Activated CD4-positive, alpha-beta T cell treated with anti-CD3 and anti-CD28 coated beads, Interleukin-2, amount 50 U/mL, for 4 hours (primary cell): ENCODE measurements around the gene HRK.

Experiments used
- DNase-seq, 2 experiments: peaks; one replicate each; pipeline ENCODE4 v3.0.0-alpha.2; 2020

HRK gene

DNA sequence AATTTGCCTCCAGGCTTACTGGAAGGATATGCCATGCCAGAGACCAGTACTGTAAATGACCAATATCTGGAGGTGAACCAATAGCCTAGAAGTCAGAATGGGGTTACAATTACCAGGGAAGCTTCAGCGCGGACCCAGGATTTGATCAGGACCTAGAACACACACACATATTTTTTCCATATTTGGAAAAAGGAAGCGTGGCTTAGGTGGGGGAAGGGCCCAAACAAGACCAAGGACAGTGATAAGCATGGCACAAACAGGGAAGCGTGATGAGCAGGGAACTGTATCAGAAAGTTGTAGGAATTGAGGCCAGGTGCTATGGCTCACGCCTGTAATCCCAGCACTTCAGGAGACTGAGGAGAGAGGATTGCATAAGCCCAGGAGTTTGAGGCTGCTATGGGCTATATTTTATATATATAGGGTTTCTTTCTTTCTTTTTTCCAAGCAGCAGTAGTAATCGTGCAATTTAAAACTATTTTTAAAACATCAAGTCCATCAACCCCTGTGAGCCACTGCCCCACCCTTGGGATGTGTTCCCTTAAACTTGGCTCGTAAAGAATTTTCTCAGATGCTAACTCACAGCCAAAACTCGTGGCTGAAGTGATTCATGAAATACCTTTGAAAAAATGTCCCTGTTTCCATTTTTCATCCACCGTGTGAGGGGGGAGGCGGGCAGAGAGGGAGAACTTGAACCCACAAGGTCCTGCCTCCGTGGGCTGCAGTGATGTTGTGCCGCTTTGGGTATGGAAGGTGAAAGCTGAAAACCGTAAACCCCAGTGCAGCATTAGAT is 16.7 kb downstream of the HRK start:
- DNase-seq: no peak

- DNase-seq: no peak
Measured at GRCh38 chr12:116863275-116863767, 17.9 kb downstream of the HRK start.

DNA sequence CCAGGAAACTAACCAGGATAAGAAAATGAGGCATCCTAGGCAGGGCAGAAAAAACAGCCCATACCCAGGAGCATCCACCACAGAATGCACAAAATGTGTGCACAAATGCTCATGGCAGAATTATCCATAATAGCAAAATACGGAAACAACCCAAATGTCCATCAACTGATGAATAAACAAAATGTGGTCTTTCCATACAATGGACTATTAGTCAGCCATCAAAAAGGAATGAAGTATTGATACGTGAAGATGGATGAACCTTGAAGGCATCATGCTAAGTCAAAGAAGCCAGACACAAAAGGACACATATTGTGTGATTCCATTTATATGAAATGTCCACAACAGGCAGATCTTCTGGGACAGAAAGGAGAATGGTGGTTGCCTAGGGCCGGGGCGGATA is 19.1 kb downstream of the HRK start:
- no peak for DNase-seq

DNA sequence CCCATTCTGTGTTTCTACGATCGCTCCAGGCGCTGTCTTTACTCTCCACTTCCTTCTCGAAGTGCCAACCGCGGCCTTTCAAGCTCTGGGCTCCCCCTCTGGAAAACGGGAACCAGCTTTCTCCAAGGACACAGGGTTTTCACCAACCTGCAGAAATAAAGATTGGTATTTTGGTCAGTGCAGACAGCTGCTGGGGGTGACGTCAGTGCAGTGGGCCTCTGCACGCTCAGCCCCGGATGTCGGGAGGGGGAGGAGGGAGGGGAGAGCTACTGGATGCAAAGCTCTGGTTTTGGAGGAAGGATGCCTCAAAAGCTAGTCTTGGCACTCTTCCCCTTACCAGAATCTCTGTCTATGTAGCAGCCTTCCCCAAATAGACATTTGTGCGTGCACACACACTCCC is 19.9 kb downstream of the HRK start:
- no peak for DNase-seq

DNA sequence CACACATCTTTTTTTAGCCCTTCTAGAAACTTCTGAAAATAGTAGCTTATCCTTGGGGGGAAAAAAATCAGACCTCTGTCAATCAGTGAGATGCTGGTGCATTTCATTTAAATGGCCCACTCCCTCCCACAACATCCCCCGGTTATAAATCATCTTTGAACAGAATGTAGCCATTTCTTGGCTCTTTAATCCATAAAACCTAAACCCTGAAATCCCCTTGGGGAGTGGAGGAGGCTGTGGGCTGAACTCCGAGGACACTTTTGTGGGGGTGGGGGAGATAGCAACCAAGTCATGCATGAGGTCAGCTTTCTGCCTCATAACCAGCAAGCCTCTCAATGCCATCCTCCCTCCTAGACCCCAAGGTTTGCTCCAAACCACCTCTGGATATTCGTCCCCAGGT is 21.0 kb downstream of the HRK start:
- no peak for DNase-seq

DNA sequence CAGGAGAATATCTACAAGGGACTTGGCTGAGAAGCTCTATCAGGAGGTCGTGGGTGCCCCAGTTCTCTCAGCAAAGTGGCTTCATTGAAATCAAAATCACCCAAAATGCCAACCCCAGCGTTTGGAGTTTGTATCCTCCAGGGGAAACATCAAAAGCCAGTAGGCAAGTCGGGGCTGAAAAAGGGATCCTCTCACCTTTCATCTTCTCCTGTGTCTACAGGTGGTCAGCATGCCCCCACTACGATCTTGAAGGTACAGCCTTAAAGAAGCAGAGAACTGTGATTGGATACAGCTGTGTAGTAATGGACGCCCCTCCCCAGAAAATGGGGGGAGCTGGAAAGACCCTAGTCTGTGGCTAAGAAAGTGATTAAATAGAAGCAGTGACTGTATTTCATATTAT is 22.2 kb downstream of the HRK start:
- no peak for DNase-seq

DNA sequence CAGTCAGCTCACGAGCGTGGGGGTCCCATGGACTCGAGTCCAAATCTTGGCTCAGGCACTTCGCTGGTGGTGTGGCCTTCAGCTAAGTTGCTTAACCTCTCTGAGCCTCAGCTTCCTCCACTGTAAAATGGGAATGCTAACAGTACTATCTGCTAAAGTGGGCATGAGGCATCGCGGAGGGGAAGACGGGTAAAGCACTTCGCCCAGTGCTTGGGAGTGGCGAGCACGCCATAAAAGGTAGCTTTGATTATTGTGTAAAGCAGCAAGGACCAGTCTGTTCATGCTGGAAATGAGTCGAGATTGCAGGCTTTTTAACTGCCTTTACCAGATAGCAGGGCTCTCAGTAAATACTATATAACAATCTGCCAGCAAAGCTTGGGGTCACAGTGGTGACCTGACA is 24.5 kb downstream of the HRK start:
- no peak for DNase-seq

GRCh38 chr12:116855744-116856470 is 25.3 kb downstream of the HRK start:
- DNase-seq: no peak

GRCh38 chr12:116853507-116853906 is 27.7 kb downstream of the HRK start:
- no peak for DNase-seq

GRCh38 chr12:116852303-116852702 is 28.9 kb downstream of the HRK start:
- DNase-seq: no peak

DNA sequence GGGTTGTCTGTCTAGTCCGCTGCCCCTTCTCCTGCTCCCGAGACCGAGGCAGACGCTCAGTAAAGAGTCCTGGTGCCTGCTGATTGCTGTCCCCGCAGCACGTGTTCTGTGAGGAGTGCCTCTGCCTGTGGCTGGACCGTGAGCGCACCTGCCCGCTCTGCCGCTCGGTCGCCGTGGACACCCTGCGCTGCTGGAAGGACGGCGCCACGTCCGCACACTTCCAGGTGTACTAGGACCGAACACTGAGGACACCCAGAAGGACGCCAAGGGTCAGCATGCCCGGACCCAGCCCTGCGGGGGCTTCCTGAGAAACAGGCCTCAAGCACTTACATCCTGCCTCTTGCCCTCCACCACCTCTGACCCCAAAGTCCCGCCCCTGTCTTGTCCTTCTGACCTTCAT is 32.0 kb downstream of the HRK start:
- DNase-seq: no peak

GRCh38 chr12:116843085-116843484 is 38.2 kb downstream of the HRK start:
- no peak for DNase-seq

DNA sequence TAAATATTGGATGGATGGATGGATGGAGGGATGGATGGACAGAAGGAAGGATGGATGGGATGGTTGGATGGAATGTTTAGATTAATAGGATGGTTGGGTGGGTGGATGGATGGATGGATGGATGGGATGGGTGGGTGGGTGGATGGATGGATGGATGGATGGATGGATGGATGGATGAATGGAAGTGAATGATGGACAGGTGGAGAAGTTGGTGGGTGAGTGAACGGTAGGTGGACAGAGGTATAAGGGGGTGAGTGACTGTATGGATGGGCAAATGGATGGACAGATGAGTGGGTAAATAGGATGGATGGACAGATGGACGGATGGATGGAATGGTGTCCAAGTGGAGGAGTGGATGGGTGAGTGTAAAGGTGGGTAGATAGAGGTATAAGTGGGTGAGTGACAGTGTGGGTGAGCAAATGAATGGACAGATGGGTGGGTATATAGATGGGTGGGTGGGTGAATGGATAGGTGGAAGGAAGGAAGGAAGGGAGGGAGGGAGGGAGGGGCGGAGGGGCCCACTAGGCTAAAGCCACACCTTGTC is 41.9 kb downstream of the HRK start:
- no peak for DNase-seq

DNA sequence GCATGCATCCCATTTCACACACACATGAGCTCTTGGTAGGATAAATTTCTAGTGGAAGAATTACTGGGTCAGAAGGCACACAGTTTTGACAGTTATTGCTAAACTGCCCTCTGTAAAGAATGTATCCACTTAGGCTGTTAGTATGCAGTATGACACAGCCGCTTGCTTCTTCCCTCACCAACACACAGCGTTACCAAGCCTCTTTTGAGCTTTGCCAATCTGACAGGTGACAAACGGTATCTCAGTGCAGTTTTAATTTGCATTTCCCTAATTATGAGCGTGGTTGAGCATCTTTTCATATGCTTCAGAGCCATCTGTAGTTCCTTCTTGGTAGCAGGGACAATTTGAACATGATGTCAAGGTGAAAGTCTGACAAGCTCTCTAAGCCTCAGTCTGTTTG is 42.9 kb downstream of the HRK start:
- no peak for DNase-seq

GRCh38 chr12:116837097-116837496 is 44.1 kb downstream of the HRK start:
- no peak for DNase-seq

- DNase-seq: no peak
Measured at GRCh38 chr12:116835484-116835883, 45.8 kb downstream of the HRK start.

GRCh38 chr12:116833474-116833873 is 47.8 kb downstream of the HRK start:
- DNase-seq: no peak

- no peak for DNase-seq
Measured at GRCh38 chr12:116832353-116832752, 48.9 kb downstream of the HRK start.

GRCh38 chr12:116827432-116827831 is 53.8 kb downstream of the HRK start:
- DNase-seq: no peak

DNA sequence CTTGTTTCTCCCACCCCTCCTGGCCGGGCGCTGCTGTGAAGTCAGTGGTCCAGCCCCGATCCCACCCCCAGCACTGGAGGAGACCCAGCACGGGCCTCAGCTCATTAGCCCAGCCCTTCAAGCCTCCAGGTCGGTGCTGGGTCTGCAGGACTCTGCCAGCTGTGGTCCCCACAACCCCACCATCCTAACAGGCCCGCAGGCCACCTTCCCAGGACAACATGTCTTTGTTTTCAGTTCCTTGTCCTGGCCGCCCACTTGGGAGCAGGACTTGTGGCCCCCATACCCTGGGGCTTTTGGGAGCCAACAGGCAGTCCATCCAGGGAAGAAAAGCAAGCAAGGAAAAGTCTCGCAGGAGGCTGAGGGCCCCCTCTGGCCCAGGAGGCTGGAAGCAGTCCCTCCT is 60.0 kb downstream of the HRK start:
- no peak for DNase-seq

DNA sequence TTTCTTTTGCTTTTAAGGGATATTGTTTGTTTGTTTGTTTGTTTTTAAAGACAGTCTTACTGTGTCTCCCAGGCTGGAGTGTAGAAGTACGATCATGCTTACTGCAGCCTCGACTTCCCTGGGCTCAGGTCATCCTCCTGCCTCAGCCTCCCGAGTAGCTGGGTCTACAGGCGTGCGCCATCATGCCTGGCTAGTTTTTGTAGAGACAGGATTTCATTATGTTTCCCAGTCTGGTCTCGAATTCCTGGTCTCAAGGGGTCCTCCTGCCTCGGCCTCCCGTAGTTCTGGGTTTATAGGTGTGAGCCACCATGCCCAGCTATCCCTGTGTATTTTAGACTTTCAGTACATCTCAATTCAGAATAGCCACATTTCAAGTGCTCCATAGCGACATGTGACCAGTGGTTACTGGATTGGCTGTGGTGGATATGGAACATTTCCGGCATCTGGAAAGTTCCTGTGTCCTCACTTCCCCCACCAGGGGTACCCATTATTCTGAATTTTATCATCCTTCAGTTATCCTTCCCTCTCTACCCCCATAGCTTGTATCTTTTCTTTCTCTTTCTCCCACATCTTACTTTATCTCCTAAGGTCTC is 61.1 kb downstream of the HRK start:
- no peak for DNase-seq

- peak; percentile 87 to 88 for DNase-seq
Measured at GRCh38 chr12:116818948-116819832, 62.1 kb downstream of the HRK start.
